ENCODE data around the gene FHIT. TPM values are rescaled to one million over a fixed set of nuclear protein-coding genes. Genes with fewer than 3 reads are reported as not detected.
"Not testable (repeated sequence)": the region's sequence is repeated elsewhere in the genome, so short reads cannot be mapped to it uniquely, and the experiment has no call there.

The FHIT gene
- total and polyA plus RNA-seq, 4 donors: 2.1 to 14.7 (median 6.6) TPM

GRCh38 chr3:60890226-60890625 lies 361.0 kb downstream of the FHIT start:
- Histone ChIP-seq H3K4me3 (ENCODE audit: low read depth in 1 of 3, low read length in 3 of 3) (no peak overlapping the region), H3K27ac (ENCODE audit: low read depth in 1 of 2, low read length in 2 of 2) (no peak overlapping the region), H3K27me3 (ENCODE audit: control insufficient read depth in 4 of 4, insufficient read depth in 4 of 4, low read length in 3 of 4) (no peaks in the 10 kb centered on the region), H3K4me1 (ENCODE audit: control insufficient read depth in 4 of 4, insufficient read depth in 4 of 4, low read length in 3 of 4) (no peaks in the 10 kb centered on the region), H3K36me3 (ENCODE audit: control insufficient read depth in 4 of 4, insufficient read depth in 3 of 4, low read depth in 1 of 4, low read length in 3 of 4) (no peaks in the 10 kb centered on the region), H3K9ac (ENCODE audit: low read depth in 1 of 2, low read length in 2 of 2) (no peak overlapping the region), H3K9me3 (ENCODE audit: control insufficient read depth in 4 of 4, low read length in 3 of 4) (no peaks in the 10 kb centered on the region)
- 80% methylated on average over 5 of the region's 5 CpGs for WGBS
- DNase-seq (ENCODE audit: low spot score): no peak
- TF ChIP-seq FOXA1 (IDR thresholded peaks at IDR 0.05) (no peak), RAD21 (IDR thresholded peaks at IDR 0.05) (no peak)
- TF ChIP-seq, protein P1, sequence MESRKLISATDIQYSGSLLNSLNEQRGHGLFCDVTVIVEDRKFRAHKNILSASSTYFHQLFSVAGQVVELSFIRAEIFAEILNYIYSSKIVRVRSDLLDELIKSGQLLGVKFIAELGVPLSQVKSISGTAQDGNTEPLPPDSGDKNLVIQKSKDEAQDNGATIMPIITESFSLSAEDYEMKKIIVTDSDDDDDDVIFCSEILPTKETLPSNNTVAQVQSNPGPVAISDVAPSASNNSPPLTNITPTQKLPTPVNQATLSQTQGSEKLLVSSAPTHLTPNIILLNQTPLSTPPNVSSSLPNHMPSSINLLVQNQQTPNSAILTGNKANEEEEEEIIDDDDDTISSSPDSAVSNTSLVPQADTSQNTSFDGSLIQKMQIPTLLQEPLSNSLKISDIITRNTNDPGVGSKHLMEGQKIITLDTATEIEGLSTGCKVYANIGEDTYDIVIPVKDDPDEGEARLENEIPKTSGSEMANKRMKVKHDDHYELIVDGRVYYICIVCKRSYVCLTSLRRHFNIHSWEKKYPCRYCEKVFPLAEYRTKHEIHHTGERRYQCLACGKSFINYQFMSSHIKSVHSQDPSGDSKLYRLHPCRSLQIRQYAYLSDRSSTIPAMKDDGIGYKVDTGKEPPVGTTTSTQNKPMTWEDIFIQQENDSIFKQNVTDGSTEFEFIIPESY (IDR thresholded peaks at IDR 0.05): no peak

DNA sequence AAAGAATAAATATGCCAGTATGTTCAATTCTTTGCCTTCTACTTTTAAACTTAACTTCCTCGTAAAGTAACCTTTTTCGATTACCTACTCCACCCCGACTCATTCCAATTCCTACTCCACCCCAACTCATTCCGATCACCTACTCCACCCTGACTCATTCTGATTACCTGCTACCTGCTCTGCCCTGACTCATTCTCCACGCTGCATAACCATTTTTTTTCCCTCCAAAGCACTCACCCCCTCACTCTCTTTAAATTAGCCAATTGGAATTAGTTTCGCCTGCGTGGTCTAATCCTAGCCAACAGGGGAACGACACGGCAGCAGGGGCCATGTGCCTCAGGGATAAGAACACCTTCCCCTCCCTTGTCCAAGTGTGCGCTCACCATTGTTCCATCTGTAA lies 362.3 kb downstream of the FHIT start:
- H3K36me3 ChIP-seq (ENCODE audit: control insufficient read depth in 4 of 4, insufficient read depth in 3 of 4, low read depth in 1 of 4, low read length in 3 of 4); H3K9ac ChIP-seq (ENCODE audit: low read depth in 1 of 2, low read length in 2 of 2); DNase-seq (ENCODE audit: low spot score); H3K4me3 ChIP-seq (ENCODE audit: low read depth in 1 of 3, low read length in 3 of 3); H3K27me3 ChIP-seq (ENCODE audit: control insufficient read depth in 4 of 4, insufficient read depth in 4 of 4, low read length in 3 of 4); H3K27ac ChIP-seq (ENCODE audit: low read depth in 1 of 2, low read length in 2 of 2); H3K9me3 ChIP-seq (ENCODE audit: control insufficient read depth in 4 of 4, low read length in 3 of 4); H3K4me1 ChIP-seq (ENCODE audit: control insufficient read depth in 4 of 4, insufficient read depth in 4 of 4, low read length in 3 of 4): not testable (repeated sequence)
- WGBS: 96% methylated on average over 10 of the region's 10 CpGs

- Histone ChIP-seq H3K36me3 (ENCODE audit: control insufficient read depth in 4 of 4, insufficient read depth in 3 of 4, low read depth in 1 of 4, low read length in 3 of 4) (no peaks in the 10 kb centered on the region), H3K9me3 (ENCODE audit: control insufficient read depth in 4 of 4, low read length in 3 of 4) (no peaks in the 10 kb centered on the region), H3K9ac (ENCODE audit: low read depth in 1 of 2, low read length in 2 of 2) (no peak overlapping the region), H3K4me3 (ENCODE audit: low read depth in 1 of 3, low read length in 3 of 3) (no peak overlapping the region), H3K4me1 (ENCODE audit: control insufficient read depth in 4 of 4, insufficient read depth in 4 of 4, low read length in 3 of 4) (no peaks in the 10 kb centered on the region), H3K27me3 (ENCODE audit: control insufficient read depth in 4 of 4, insufficient read depth in 4 of 4, low read length in 3 of 4) (no peaks in the 10 kb centered on the region), H3K27ac (ENCODE audit: low read depth in 1 of 2, low read length in 2 of 2) (no peak overlapping the region)
- DNase-seq (ENCODE audit: low spot score): no peak
- whole genome bisulfite sequencing: 95% methylated on average over 4 of the region's 4 CpGs
- TF ChIP-seq SP1 (IDR thresholded peaks at IDR 0.05): no peak
- TF ChIP-seq, protein P2, sequence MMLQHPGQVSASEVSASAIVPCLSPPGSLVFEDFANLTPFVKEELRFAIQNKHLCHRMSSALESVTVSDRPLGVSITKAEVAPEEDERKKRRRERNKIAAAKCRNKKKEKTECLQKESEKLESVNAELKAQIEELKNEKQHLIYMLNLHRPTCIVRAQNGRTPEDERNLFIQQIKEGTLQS (IDR thresholded peaks at IDR 0.05): no peak
- no peak for TF ChIP-seq FOXA2 (IDR thresholded peaks at IDR 0.05)
- TF ChIP-seq JUND (IDR thresholded peaks at IDR 0.05): no peak
- no peak for TF ChIP-seq HNF4A (conservative IDR thresholded peaks at IDR 0.05)
- TF ChIP-seq, protein P3, sequence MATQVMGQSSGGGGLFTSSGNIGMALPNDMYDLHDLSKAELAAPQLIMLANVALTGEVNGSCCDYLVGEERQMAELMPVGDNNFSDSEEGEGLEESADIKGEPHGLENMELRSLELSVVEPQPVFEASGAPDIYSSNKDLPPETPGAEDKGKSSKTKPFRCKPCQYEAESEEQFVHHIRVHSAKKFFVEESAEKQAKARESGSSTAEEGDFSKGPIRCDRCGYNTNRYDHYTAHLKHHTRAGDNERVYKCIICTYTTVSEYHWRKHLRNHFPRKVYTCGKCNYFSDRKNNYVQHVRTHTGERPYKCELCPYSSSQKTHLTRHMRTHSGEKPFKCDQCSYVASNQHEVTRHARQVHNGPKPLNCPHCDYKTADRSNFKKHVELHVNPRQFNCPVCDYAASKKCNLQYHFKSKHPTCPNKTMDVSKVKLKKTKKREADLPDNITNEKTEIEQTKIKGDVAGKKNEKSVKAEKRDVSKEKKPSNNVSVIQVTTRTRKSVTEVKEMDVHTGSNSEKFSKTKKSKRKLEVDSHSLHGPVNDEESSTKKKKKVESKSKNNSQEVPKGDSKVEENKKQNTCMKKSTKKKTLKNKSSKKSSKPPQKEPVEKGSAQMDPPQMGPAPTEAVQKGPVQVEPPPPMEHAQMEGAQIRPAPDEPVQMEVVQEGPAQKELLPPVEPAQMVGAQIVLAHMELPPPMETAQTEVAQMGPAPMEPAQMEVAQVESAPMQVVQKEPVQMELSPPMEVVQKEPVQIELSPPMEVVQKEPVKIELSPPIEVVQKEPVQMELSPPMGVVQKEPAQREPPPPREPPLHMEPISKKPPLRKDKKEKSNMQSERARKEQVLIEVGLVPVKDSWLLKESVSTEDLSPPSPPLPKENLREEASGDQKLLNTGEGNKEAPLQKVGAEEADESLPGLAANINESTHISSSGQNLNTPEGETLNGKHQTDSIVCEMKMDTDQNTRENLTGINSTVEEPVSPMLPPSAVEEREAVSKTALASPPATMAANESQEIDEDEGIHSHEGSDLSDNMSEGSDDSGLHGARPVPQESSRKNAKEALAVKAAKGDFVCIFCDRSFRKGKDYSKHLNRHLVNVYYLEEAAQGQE (IDR thresholded peaks at IDR 0.05): no peak
- TF ChIP-seq TAF1 (conservative IDR thresholded peaks at IDR 0.05): no peak
- TF ChIP-seq, protein P1 (IDR thresholded peaks at IDR 0.05): no peak
- TF ChIP-seq FOXA1 (IDR thresholded peaks at IDR 0.05): no peak
- no peak for TF ChIP-seq EGR1 (IDR thresholded peaks at IDR 0.05; ENCODE audit: low read depth in 2 of 2)
- TF ChIP-seq GABPA (IDR thresholded peaks at IDR 0.05 in 1 of 2, conservative IDR thresholded peaks at IDR 0.05 in 1 of 2): no peak
- TF ChIP-seq, protein P4, sequence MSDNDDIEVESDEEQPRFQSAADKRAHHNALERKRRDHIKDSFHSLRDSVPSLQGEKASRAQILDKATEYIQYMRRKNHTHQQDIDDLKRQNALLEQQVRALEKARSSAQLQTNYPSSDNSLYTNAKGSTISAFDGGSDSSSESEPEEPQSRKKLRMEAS (IDR thresholded peaks at IDR 0.05): no peak
- no peak for TF ChIP-seq YY1 (IDR thresholded peaks at IDR 0.05)
- no peak for TF ChIP-seq NR2F2 (IDR thresholded peaks at IDR 0.05)
Observed at GRCh38 chr3:60887574-60887973, 363.7 kb downstream of the FHIT start.

All from liver (tissue), 9 donors.